ENCODE measurements around the gene RUFY3. TPM values are rescaled to one million over a fixed set of nuclear protein-coding genes. Genes with fewer than 3 reads are reported as not detected.

Gene RUFY3
- total and polyA plus RNA-seq, 9 of the 15 experiments (the other 6 are each of a cell fraction or from before 2014, with no cell fraction given), result 4.2 to 31.1 (median 21.5) TPM

DNA sequence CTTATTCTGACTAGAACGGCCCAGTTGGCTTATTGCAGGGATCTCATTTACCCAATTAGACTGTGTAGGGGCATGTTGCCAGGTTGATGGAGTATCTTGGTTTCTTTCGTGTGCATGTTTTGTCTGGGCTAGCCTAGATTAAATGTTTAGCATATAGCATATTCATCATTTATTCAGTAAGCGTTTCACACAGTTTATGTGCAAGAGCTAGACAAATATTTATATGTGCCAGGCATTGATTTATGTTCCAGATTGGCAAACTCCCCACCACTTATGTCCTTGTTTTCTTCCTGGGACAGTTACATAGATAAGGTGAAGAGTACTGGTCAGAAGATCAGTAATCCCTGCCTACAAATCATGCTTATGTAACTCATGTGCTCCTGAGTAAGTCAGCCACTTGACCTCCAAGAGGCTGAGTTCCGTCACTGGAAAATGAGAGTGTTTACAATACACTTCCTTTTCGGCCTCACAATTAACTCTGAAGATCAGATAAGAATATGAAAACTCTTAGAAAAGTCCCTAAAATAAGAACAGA lies 57.2 kb downstream of the RUFY3 start (continued):
- TF ChIP-seq, protein P1, sequence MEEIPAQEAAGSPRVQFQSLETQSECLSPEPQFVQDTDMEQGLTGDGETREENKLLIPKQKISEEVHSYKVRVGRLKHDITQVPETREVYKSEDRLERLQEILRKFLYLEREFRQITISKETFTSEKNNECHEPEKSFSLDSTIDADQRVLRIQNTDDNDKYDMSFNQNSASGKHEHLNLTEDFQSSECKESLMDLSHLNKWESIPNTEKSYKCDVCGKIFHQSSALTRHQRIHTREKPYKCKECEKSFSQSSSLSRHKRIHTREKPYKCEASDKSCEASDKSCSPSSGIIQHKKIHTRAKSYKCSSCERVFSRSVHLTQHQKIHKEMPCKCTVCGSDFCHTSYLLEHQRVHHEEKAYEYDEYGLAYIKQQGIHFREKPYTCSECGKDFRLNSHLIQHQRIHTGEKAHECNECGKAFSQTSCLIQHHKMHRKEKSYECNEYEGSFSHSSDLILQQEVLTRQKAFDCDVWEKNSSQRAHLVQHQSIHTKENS (CRISPR knock-in tag; IDR thresholded peaks at IDR 0.05), result no peak
- TF ChIP-seq ZFP1 (CRISPR knock-in tag; IDR thresholded peaks at IDR 0.05) (no peak), TAF7 (tag; IDR thresholded peaks at IDR 0.05) (no peak), SMAD4 (CRISPR knock-in tag; conservative IDR thresholded peaks at IDR 0.05) (no peak)

DNA sequence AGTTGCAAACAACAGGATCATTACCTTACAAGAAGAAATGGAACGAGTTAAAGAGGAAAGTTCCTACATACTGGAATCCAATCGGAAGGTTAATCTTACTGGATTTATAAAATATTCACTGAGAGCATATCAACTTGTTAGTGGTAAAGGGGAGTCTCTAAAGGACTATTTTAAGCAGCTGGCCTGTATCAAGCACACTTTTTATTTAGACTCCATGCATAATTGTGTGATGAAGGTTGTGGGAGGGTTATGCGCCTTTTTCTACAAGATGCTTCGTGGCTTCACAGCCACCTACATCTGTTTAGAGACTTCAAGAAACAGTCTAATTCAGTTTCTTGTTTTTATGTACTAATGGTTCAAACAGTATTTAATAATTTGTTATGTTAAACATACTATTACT lies 61.3 kb downstream of the RUFY3 start:
- no peaks in the 10 kb centered on the region for H3K79me2 ChIP-seq (ENCODE audit: control insufficient read depth, insufficient read depth, low read length)
- 86% methylated on average over 4 of the region's 4 CpGs for WGBS (ENCODE audit: insufficient coverage, low coverage, missing lambda C conversion rate)
- no peaks in the 10 kb centered on the region for H3K27me3 ChIP-seq (ENCODE audit: control insufficient read depth in 2 of 2, insufficient read depth in 2 of 2, low read length in 2 of 2)
- no peak for FAIRE-seq
- no peaks in the 10 kb centered on the region; a peak in 1 of 5 replicates for H3K4me1 ChIP-seq (replicated peaks in 1 of 2; ENCODE audit: control insufficient read depth in 2 of 2, insufficient read depth in 2 of 2, low read length in 2 of 2)
- ChIA-PET POLR2A (no interaction called here), CTCF (ENCODE audit: low intra/inter-chr PET ratio) (no interaction called here)
- intact Hi-C loops (cut with micrococcal nuclease) (no loop called here), in situ Hi-C loops (cut with MboI) (no loop called here)
- peaks cover 4% of the 10 kb centered on the region; the same call in 2 of the 3 replicates for H3K36me3 ChIP-seq (ENCODE audit: control insufficient read depth, insufficient read depth, low read length)
- no peak overlapping the region for H3K4me3 ChIP-seq
- no peak for DNase-seq (ENCODE audit: extremely low read depth in 1 of 4, low spot score in 3 of 4)
- TF ChIP-seq CHD2 (IDR thresholded peaks at IDR 0.05; ENCODE audit: low read depth, low read length) (no peak), ZNF384 (IDR thresholded peaks at IDR 0.05; ENCODE audit: low read depth, low read length) (no peak), ETS2 (tag; IDR thresholded peaks at IDR 0.05; ENCODE audit: borderline replicate concordance, poor library complexity, severe bottlenecking) (no peak), ZFP36 (IDR thresholded peaks at IDR 0.05; ENCODE audit: low read depth, low read length, partially characterized antibody) (no peak), CREM (IDR thresholded peaks at IDR 0.05; ENCODE audit: low read depth) (no peak), TCFL5 (CRISPR knock-in tag; conservative IDR thresholded peaks at IDR 0.05) (no peak), HSF4 (CRISPR knock-in tag; IDR thresholded peaks at IDR 0.05; ENCODE audit: borderline replicate concordance) (no peak), ZC3H8 (IDR thresholded peaks at IDR 0.05) (no peak), MYNN (IDR thresholded peaks at IDR 0.05) (no peak), MYNN (CRISPR knock-in tag; IDR thresholded peaks at IDR 0.05) (no peak)
- H3K4me2 ChIP-seq (ENCODE audit: insufficient read depth, low read length), result no peak overlapping the region
- H3K9me1 ChIP-seq (ENCODE audit: control insufficient read depth, insufficient read depth, low read length), result no peaks in the 10 kb centered on the region
- no peaks in the 10 kb centered on the region for H4K20me1 ChIP-seq (replicated peaks; ENCODE audit: control insufficient read depth, insufficient read depth, low read length)
- no peak overlapping the region for H3K27ac ChIP-seq (ENCODE audit: extremely low read depth, low read depth, low read length)
- BruUV-seq (replicated peaks), result no TSS peak
- H2AFZ ChIP-seq (ENCODE audit: low read depth, low read length), result no peak overlapping the region
- H3K9ac ChIP-seq (ENCODE audit: insufficient read depth in 1 of 2, low read depth in 2 of 2, low read length in 2 of 2), result no peak overlapping the region
- H3K9me3 ChIP-seq (replicated peaks; ENCODE audit: control insufficient read depth, insufficient read depth, low read depth, low read length), result no peaks in the 10 kb centered on the region
- ATAC-seq, result no peak

All from K562 (cell line).